ENCODE results near the gene ABHD17C. TPM values are rescaled to one million over a fixed set of nuclear protein-coding genes. Genes with fewer than 3 reads are reported as not detected.

Gene ABHD17C
- total RNA-seq, 1 donor from 2014 or later = 12.5 TPM

- H3K4me1 ChIP-seq = no peaks in the 10 kb centered on the region
- intact Hi-C loops (cut with DNase I) = no loop called here
- H3K27me3 ChIP-seq = no peaks in the 10 kb centered on the region
- DNase-seq (ENCODE audit: extremely low spot score in 2 of 2) = no peak
- H3K9me3 ChIP-seq = no peaks in the 10 kb centered on the region
- H3K36me3 ChIP-seq = no peaks in the 10 kb centered on the region
- TF ChIP-seq, protein P1, sequence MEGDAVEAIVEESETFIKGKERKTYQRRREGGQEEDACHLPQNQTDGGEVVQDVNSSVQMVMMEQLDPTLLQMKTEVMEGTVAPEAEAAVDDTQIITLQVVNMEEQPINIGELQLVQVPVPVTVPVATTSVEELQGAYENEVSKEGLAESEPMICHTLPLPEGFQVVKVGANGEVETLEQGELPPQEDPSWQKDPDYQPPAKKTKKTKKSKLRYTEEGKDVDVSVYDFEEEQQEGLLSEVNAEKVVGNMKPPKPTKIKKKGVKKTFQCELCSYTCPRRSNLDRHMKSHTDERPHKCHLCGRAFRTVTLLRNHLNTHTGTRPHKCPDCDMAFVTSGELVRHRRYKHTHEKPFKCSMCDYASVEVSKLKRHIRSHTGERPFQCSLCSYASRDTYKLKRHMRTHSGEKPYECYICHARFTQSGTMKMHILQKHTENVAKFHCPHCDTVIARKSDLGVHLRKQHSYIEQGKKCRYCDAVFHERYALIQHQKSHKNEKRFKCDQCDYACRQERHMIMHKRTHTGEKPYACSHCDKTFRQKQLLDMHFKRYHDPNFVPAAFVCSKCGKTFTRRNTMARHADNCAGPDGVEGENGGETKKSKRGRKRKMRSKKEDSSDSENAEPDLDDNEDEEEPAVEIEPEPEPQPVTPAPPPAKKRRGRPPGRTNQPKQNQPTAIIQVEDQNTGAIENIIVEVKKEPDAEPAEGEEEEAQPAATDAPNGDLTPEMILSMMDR (IDR thresholded peaks at IDR 0.05) = no peak
- TF ChIP-seq POLR2A (IDR thresholded peaks at IDR 0.05) (no peak), POLR2AphosphoS5 (IDR thresholded peaks at IDR 0.05; ENCODE audit: insufficient read depth in 1 of 2, low read depth in 1 of 2) (no peak)
- H3K4me3 ChIP-seq = no peak overlapping the region
- H3K27ac ChIP-seq = no peak overlapping the region
These were observed 26.4 kb upstream of the ABHD17C start for GRCh38 chr15:80668546-80669236.

GRCh38 chr15:80669663-80670273 is 25.3 kb upstream of the ABHD17C start:
- intact Hi-C loops (cut with DNase I) = no loop called here
- no peaks in the 10 kb centered on the region for H3K36me3 ChIP-seq
- DNase-seq (ENCODE audit: extremely low spot score in 2 of 2) = no peak
- no peaks in the 10 kb centered on the region for H3K9me3 ChIP-seq
- TF ChIP-seq POLR2AphosphoS5 (IDR thresholded peaks at IDR 0.05; ENCODE audit: insufficient read depth in 1 of 2, low read depth in 1 of 2) (peak in 1 of 2 donors; percentile 11), POLR2A (IDR thresholded peaks at IDR 0.05) (no peak)
- no peak overlapping the region for H3K4me3 ChIP-seq
- no peak overlapping the region for H3K27ac ChIP-seq
- no peaks in the 10 kb centered on the region for H3K27me3 ChIP-seq
- H3K4me1 ChIP-seq = no peaks in the 10 kb centered on the region

DNA sequence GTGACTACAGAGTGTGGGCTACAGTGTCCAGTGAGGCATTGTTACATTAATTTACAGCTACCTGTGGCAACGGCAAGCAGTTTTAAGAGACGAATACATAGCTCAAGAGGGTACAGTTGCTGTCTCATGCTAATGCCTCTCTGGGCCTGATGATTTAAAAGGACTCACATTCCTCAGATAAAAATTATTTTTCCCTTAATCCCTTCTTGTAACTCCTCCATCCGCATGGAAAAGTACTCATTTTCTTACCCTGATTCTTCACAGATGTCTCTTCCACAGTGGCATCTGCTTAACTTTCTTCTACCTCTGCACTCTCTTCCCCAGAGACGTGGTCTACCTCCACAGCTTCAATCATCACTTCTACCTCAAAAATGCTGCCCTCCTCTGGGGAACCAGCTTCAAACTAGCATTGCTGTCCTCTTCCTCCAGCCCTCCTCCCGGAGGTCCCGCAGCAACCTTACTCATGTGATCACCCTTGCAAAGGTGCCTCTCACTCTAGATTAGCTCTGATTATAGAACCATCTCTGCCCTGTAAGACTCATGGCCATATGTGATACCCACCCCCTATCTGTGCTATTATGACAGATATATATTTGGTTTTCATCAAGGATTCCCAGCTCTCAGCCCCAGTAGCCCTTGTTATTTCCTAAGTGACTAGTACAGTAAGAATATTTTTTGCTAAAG is 21.4 kb upstream of the ABHD17C start:
- Histone ChIP-seq H3K27ac (no peak overlapping the region), H3K4me3 (no peak overlapping the region), H3K36me3 (no peaks in the 10 kb centered on the region), H3K27me3 (no peaks in the 10 kb centered on the region), H3K9me3 (no peaks in the 10 kb centered on the region), H3K4me1 (no peaks in the 10 kb centered on the region)
- TF ChIP-seq POLR2A (IDR thresholded peaks at IDR 0.05) = no peak
- no peak for TF ChIP-seq POLR2AphosphoS5 (IDR thresholded peaks at IDR 0.05; ENCODE audit: insufficient read depth in 1 of 2, low read depth in 1 of 2)
- TF ChIP-seq, protein P1 (IDR thresholded peaks at IDR 0.05) = no peak
- intact Hi-C loops (cut with DNase I) = no loop called here
- DNase-seq (ENCODE audit: extremely low spot score in 2 of 2) = no peak

GRCh38 chr15:80674245-80674614 is 20.9 kb upstream of the ABHD17C start:
- no peaks in the 10 kb centered on the region for H3K4me1 ChIP-seq
- intact Hi-C loops (cut with DNase I) = no loop called here
- no peak overlapping the region for H3K27ac ChIP-seq
- no peak for DNase-seq (ENCODE audit: extremely low spot score in 2 of 2)
- no peaks in the 10 kb centered on the region for H3K36me3 ChIP-seq
- H3K27me3 ChIP-seq = no peaks in the 10 kb centered on the region
- H3K9me3 ChIP-seq = no peaks in the 10 kb centered on the region
- no peak overlapping the region for H3K4me3 ChIP-seq
- TF ChIP-seq POLR2AphosphoS5 (IDR thresholded peaks at IDR 0.05; ENCODE audit: insufficient read depth in 1 of 2, low read depth in 1 of 2) = no peak
- TF ChIP-seq, protein P1 (IDR thresholded peaks at IDR 0.05) = no peak
- TF ChIP-seq POLR2A (IDR thresholded peaks at IDR 0.05) = no peak

DNA sequence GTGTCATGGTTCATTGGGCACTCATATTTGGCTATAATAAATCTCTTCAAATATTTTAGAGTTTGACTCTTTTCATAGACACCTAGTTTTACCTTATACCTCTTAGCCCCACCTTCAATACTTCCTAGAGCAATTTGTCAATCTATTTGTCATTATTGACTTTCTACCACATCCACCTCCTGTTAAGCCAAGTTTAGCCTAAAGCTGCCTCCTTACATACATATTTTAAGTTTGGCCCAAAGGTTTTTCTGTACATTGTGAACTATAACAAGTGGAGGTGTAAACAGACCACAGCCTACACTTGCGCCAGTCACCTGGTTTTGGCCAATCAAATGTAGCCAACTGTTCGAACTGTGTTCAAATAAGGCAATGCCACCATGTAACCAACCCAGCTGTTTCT is 18.1 kb upstream of the ABHD17C start:
- no peak overlapping the region for H3K27ac ChIP-seq
- no peaks in the 10 kb centered on the region for H3K4me1 ChIP-seq
- H3K9me3 ChIP-seq = no peaks in the 10 kb centered on the region
- no peak overlapping the region for H3K4me3 ChIP-seq
- TF ChIP-seq POLR2AphosphoS5 (IDR thresholded peaks at IDR 0.05; ENCODE audit: insufficient read depth in 1 of 2, low read depth in 1 of 2) = no peak
- TF ChIP-seq POLR2A (IDR thresholded peaks at IDR 0.05) = no peak
- TF ChIP-seq, protein P1 (IDR thresholded peaks at IDR 0.05) = no peak
- intact Hi-C loops (cut with DNase I) = no loop called here
- H3K36me3 ChIP-seq = no peaks in the 10 kb centered on the region
- no peak for DNase-seq (ENCODE audit: extremely low spot score in 2 of 2)
- no peaks in the 10 kb centered on the region for H3K27me3 ChIP-seq

Measured in vagina (tissue), 2 donors.